GM18909 (cell line): ENCODE results near the gene NELFE.
"Not testable (repeated sequence)": the region's sequence is repeated elsewhere in the genome, so short reads cannot be mapped to it uniquely, and the experiment has no call there.

Experiments used
- ATAC-seq: cut with Tn5 transposase; IDR thresholded peaks from one replicate; pipeline ENCODE4 v1.9.1; 2021; ENCODE audit warnings: mild to moderate bottlenecking; ENCODE audit not compliant: unreplicated experiment, poor library complexity

The NELFE gene

DNA sequence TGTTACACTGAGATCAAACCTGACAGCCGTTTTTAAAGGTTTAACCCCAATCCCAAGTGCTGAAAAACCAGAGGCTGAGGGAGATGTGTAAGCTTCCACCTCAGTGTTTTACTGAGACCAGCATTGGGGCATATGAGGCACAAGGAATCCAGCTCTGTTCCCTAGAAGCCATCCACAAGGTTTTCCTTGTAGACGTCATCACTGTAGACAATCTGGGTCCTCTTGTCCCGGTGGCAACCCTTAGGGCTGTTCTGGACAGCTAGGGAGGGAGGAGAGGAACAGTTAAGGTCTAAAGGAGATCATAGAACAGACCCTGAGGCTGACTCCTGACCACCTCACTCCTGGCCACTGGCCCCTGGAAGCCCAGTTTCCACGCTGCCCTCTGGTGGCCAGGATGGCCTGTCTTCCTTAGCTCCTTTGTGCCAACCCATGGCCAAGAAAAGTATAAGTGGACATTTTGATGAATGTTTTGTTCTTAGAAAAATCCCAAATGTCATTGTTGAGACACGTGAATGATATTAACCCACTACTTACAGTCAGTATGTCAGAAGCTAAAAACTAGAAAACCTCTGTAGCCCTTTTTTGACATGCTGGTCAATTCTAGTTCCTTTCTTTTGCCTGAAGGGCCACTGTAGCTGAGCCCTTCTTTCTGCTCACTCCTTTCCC is 6.5 kb downstream of the NELFE start:
- no peak for ATAC-seq

DNA sequence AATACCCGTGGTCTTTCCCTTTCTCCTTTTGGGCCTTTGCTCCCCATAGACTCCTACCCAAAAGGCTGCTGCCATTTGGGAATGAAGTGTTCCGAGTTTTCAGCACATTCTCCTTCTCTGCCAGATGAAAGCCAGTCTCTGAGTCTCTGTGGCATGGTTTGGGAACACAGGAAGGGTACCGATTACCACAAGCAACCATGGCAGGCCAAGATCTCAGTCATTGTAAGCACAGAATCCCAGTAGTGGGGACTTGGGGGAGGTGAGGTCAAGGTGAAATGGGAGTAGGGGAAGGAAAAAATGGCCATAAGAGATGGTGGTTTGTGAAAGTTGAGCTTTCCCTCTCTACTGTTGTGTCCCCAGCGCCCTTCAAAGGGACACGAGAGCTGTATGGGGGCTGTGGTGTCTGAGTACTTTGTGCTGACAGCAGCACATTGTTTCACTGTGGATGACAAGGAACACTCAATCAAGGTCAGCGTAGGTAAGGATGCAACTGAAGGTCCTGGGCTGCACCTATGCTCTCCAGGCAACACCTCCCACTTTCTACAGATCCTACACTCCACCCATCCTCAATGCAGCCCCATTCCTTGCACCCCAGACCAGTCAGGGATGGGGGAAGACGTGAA is 8.7 kb downstream of the NELFE start:
- ATAC-seq, result no peak

- no peak for ATAC-seq
Observed at GRCh38 chr6:31948753-31949413, 9.9 kb downstream of the NELFE start.

- ATAC-seq, result no peak
Observed at GRCh38 chr6:31948306-31948705, 10.5 kb downstream of the NELFE start.

DNA sequence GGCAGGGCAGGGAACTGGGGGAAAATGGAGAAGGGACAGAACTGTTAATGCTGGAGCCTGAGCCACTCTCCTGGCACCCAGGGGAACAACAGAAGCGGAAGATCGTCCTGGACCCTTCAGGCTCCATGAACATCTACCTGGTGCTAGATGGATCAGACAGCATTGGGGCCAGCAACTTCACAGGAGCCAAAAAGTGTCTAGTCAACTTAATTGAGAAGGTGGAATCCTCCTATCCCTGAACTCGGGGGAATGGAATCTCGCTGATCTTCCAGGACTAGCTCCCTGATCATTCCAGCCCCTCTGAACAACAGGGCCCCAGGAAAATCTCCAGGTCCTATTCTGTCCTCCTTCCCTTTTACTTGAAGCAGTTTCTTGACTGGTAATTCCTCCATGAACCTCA is 10.9 kb downstream of the NELFE start:
- ATAC-seq, result no peak

DNA sequence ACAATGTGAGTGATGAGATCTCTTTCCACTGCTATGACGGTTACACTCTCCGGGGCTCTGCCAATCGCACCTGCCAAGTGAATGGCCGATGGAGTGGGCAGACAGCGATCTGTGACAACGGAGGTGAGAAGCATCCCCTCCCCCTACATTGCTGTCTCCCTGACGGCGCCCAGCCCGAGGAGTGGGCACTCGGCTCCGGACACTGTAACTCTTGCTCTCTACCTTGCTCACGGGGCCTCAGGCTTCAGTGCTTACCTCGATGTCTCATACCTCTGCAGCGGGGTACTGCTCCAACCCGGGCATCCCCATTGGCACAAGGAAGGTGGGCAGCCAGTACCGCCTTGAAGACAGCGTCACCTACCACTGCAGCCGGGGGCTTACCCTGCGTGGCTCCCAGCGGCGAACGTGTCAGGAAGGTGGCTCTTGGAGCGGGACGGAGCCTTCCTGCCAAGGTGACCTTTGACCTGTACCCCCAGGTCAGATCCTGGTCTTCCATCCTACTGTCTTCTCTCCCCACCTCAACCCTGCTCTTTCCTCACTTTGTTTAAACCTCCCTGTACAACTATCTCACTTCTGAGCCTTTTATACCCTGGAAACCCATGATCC is 11.6 kb downstream of the NELFE start:
- ATAC-seq, result no peak

DNA sequence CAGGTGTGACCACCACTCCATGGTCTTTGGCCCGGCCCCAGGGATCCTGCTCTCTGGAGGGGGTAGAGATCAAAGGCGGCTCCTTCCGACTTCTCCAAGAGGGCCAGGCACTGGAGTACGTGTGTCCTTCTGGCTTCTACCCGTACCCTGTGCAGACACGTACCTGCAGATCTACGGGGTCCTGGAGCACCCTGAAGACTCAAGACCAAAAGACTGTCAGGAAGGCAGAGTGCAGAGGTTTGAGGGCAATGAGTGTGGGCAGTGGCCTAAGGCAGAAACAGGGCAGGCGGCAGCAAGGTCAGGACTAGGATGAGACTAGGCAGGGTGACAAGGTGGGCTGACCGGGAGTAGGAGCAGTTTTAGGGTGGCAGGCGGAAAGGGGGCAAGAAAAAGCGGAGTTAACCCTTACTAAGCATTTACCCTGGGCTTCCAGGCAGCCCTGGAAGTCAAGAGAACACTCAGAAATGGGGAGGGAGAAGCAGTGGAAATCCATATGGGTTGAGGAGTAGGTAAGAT is 12.3 kb downstream of the NELFE start:
- ATAC-seq, result no peak

DNA sequence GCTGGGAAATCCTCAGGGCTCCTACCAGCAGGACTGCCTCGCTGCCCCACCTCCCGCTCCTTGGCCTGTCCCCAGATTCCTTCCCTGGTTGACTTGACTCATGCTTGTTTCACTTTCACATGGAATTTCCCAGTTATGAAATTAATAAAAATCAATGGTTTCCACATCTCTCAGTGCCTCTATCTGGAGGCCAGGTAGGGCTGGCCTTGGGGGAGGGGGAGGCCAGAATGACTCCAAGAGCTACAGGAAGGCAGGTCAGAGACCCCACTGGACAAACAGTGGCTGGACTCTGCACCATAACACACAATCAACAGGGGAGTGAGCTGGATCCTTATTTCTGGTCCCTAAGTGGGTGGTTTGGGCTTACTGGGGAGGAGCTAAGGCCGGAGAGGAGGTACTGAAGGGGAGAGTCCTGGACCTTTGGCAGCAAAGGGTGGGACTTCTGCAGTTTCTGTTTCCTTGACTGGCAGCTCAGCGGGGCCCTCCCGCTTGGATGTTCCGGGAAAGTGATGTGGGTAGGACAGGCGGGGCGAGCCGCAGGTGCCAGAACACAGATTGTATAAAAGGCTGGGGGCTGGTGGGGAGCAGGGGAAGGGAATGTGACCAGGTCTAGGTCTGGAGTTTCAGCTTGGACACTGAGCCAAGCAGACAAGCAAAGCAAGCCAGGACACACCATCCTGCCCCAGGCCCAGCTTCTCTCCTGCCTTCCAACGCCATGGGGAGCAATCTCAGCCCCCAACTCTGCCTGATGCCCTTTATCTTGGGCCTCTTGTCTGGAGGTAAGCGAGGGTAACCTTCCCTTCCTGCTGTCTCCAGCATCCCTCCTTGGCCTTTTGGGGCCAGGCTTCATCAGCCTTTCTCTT is 13.0 kb downstream of the NELFE start, which contains the start of gene CFB:
Gene CFB (plus strand): TSS at position 589 of the 863 bp plus-strand sequence. CDS start 127 bp downstream, at position 716.
- no peak for ATAC-seq

- no peak for ATAC-seq
Observed at GRCh38 chr6:31945154-31945506, 13.6 kb downstream of the NELFE start.

DNA sequence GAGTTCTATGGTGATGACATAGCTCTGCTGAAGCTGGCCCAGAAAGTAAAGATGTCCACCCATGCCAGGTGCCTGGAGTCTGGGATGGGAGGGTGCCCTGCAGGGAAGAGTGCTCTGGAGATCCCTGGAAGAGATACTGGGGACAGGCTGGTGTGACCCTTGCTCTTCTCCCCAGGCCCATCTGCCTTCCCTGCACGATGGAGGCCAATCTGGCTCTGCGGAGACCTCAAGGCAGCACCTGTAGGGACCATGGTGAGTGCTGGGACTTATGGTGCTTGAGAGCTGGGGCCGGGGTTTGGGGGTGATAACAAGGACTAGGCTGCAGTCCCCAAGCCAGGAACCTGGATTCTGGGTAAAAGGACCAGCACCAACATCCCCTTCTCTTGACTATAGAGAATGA is 15.0 kb downstream of the NELFE start:
- ATAC-seq, result no peak

DNA sequence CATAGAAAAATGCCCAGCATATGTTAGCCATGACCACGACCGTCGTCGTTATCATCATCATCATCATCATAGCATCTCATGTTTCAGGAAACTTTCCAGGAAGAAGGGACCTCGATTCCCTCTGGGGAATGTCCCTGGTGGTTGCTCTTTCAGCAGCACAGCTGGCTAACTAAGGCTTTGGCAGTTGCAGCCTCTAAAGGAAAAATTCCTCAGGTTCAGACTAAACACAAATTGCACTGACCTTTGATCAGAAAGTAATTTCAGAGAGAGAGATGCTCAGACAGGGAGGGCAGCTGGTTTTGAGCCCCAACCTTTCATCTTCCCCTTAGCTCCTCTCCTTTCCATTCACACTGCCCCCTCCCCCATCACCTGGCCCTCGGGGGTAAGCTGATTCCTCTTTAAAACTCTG is 18.5 kb downstream of the NELFE start:
- ATAC-seq, result no peak

- no peak for ATAC-seq
Observed at GRCh38 chr6:31935823-31936222, 22.9 kb downstream of the NELFE start.

- no peak for ATAC-seq
Observed at GRCh38 chr6:31935021-31935420, 23.8 kb downstream of the NELFE start.

DNA sequence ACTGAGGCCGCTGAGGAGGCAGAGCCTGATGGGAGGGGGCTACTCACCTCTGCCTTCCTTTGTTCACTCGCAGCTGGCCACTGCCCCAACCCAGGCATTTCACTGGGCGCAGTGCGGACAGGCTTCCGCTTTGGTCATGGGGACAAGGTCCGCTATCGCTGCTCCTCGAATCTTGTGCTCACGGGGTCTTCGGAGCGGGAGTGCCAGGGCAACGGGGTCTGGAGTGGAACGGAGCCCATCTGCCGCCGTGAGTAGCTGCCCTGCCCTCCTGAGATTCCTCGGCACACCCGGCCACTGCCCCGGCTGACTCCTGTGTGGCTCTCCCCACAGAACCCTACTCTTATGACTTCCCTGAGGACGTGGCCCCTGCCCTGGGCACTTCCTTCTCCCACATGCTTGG is 25.2 kb downstream of the NELFE start:
- no peak for ATAC-seq

GRCh38 chr6:31932137-31932536 is 26.6 kb downstream of the NELFE start:
- not testable (repeated sequence) for ATAC-seq

GRCh38 chr6:31930962-31931361 is 27.8 kb downstream of the NELFE start:
- no peak for ATAC-seq

- ATAC-seq, result no peak
Observed at GRCh38 chr6:31928672-31928939, 30.2 kb downstream of the NELFE start.

DNA sequence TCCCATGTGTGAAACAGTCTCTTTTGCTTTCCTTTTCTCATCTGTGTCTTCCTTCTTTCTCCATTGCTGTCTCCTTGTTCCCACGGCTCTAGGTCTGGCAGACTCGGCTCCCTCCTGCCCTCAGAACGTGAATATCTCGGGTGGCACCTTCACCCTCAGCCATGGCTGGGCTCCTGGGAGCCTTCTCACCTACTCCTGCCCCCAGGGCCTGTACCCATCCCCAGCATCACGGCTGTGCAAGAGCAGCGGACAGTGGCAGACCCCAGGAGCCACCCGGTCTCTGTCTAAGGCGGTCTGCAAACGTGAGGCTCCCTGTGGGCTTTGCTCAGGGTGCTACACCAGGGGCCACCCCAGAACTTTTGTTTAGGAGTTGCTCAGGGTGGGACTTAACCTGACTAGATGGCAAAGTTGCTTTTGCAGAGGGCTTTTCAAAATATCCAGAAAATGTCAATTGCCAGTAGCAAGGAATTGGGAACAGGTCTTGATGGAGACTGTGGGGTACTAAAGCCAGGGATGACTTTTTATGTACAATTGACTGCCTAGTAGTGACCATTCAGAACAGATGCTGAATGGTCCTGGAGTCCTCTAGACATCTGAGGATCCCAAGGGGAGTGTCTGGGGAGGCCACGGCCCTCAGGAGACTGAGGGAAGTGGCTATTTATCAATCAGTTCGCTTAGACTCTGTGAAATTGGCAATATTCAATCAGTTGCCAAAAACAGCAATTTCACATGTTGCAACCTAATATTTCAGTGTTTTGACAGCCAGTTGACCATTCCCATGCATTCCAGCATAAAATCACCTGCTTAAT is 30.7 kb downstream of the NELFE start:
- ATAC-seq, result no peak

DNA sequence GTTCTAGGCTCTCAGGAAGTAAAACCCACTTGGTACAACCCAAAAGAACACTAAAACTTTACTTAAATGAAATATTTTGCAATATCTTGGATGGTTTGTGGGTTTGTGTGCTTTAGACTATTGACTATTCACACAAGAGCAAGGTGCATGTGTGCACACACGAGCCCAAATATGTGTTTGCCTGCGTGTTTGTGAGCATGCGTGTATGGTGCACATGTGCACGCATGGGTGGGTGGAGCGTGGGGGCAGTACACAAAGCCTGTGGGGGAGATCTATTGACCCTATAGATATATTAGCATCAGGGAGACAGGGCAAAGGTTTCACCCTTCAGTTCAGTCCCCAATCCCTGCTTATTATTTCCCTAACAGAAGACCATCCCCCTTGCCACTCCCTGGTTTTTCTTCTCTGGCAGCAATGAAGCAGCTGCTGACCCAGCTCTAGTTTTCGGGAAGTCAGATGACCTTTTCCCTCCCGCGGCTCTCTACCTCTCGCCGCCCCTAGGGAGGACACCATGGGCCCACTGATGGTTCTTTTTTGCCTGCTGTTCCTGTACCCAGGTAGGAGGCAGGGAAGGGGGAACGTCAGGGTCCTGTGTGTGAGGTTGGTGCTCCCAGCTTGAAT is 31.4 kb downstream of the NELFE start, which contains the start of gene C2:
Gene C2 (plus strand): TSS at position 476 of the 621 bp plus-strand sequence. CDS start 36 bp downstream, at position 512.
- no peak for ATAC-seq
